Neural progenitor cell (in vitro differentiated cells): ENCODE measurements around the gene CCDC7. TPM values are rescaled to one million over a fixed set of nuclear protein-coding genes. Genes with fewer than 3 reads are reported as not detected.
"Not testable (repeated sequence)": the region's sequence is repeated elsewhere in the genome, so short reads cannot be mapped to it uniquely, and the experiment has no call there.

ENCODE experiments used
- DNase-seq: peaks from one replicate; pipeline ENCODE4 v3.0.0-alpha.2; 2016; ENCODE audit warnings: low spot score
- H2AFZ ChIP-seq: fragments of 200-600 bp; sonication (generic); replicated peaks from 2 replicates; pipeline ENCODE4 v1.6.1; 2016; ENCODE audit warnings: antibody characterized with exemption
- H3F3A ChIP-seq: fragments of 200-600 bp; sonication (generic); 2 replicates; pipeline ENCODE4 v1.6.1; 2016; ENCODE audit warnings: antibody characterized with exemption, low read depth
- H3K27ac ChIP-seq: fragments of 200-600 bp; sonication (generic); 2 replicates; pipeline ENCODE4 v1.5.1; 2016; ENCODE audit warnings: mild to moderate bottlenecking
- H3K27me3 ChIP-seq: fragments of 200-600 bp; sonication (generic); 2 replicates; pipeline ENCODE4 v1.6.1; 2016; ENCODE audit warnings: mild to moderate bottlenecking, moderate library complexity
- H3K36me3 ChIP-seq: fragments of 200-600 bp; sonication (generic); 2 replicates; pipeline ENCODE4 v1.5.1; 2016
- H3K4me1 ChIP-seq: fragments of 200-600 bp; sonication (generic); 2 replicates; pipeline ENCODE4 v1.6.1; 2016; ENCODE audit warnings: mixed run types
- H3K4me2 ChIP-seq: fragments of 200-600 bp; sonication (generic); 2 replicates; pipeline ENCODE4 v1.6.1; 2016
- H3K4me3 ChIP-seq: fragments of 200-600 bp; sonication (generic); 2 replicates; pipeline ENCODE4 v1.5.1; 2016
- H3K79me2 ChIP-seq: fragments of 200-600 bp; sonication (generic); 2 replicates; pipeline ENCODE4 v1.6.1; 2016; ENCODE audit warnings: low read depth
- H3K9ac ChIP-seq: fragments of 200-600 bp; sonication (generic); 2 replicates; pipeline ENCODE4 v1.6.1; 2016
- H3K9me3 ChIP-seq: fragments of 200-600 bp; sonication (generic); 2 replicates; pipeline ENCODE4 v1.5.1; 2016; ENCODE audit warnings: low read depth
- H4K20me1 ChIP-seq: fragments of 200-600 bp; sonication (generic); 2 replicates; pipeline ENCODE4 v1.6.1; 2016; ENCODE audit warnings: low read depth
- H3K27ac Mint-ChIP-seq: 3 replicates; pipeline ENCODE4 v1.8.0; 2021; ENCODE audit warnings: mixed read lengths
- H3K27me3 Mint-ChIP-seq: 2 replicates; pipeline ENCODE4 v1.8.0; 2022; ENCODE audit warnings: low read depth, mild to moderate bottlenecking, inconsistent platforms, moderate library complexity, mixed read lengths; ENCODE audit not compliant: insufficient read depth
- H3K36me3 Mint-ChIP-seq: 3 replicates; pipeline ENCODE4 v1.8.0; 2021; ENCODE audit warnings: mixed read lengths
- H3K4me1 Mint-ChIP-seq: 3 replicates; pipeline ENCODE4 v1.8.0; 2021; ENCODE audit warnings: mixed read lengths
- H3K4me3 Mint-ChIP-seq: 3 replicates; pipeline ENCODE4 v1.8.0; 2021; ENCODE audit warnings: mild to moderate bottlenecking, moderate library complexity, mixed read lengths
- H3K9me3 Mint-ChIP-seq: 3 replicates; pipeline ENCODE4 v1.8.0; 2020; ENCODE audit warnings: mixed read lengths
- CTCF ChIP-seq: fragments of 200-600 bp; sonication (generic); IDR thresholded peaks from 2 replicates; pipeline ENCODE4 v1.5.1; 2017; ENCODE audit warnings: antibody characterized with exemption, mild to moderate bottlenecking
- EZH2 ChIP-seq: fragments of 200-600 bp; sonication (generic); IDR thresholded peaks from 2 replicates; pipeline ENCODE4 v1.6.1; 2017; ENCODE audit warnings: antibody characterized with exemption, mild to moderate bottlenecking, moderate library complexity
- EZH2phosphoT487 ChIP-seq: fragments of 200-600 bp; sonication (generic); IDR thresholded peaks from 2 replicates; pipeline ENCODE4 v1.6.1; 2017; ENCODE audit warnings: antibody characterized with exemption
- total RNA-seq: library from RNA; depleted of rRNA; stranded (reverse); fragments of >200 nt; gene quantifications from 2 replicates; pipeline ENCODE4 v1.2.3, GENCODE V29; 2015; ENCODE audit warnings: low replicate concordance

The CCDC7 gene
- total RNA-seq, 1 donor from 2014 or later: 6.9 TPM

DNA sequence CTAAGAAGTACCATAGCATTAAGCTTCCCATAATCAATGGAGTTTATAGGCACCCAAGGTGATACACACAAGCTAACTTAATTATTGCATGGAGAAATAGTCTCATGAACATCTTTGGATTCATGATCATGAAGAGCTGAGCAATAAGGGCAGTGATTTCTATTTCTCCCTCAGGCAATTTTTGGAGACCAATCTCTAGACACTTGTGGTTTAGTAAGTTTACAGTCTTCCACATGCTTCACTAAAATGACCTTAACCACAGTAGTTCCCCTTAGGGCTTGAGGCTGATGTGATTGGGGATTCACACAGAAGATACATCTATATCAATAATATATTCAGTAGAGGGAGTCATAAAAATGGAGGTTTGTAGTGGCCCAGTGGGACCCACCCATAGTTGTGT lies 241.2 kb downstream of the CCDC7 start:
- no peak for DNase-seq
- no peaks in the 10 kb centered on the region for H3K27me3 Mint-ChIP-seq

GRCh38 chr10:32687546-32687945 lies 241.6 kb downstream of the CCDC7 start:
- H3K4me3 ChIP-seq: no peak overlapping the region
- TF ChIP-seq CTCF (no peak), EZH2 (no peak), EZH2phosphoT487 (no peak)
- H4K20me1 ChIP-seq: no peaks in the 10 kb centered on the region
- Mint-ChIP-seq H3K9me3 (peaks cover 10% of the 10 kb centered on the region), H3K27ac (no peak overlapping the region), H3K4me3 (no peak overlapping the region), H3K27me3 (no peaks in the 10 kb centered on the region), H3K4me1 (peaks cover 3% of the 10 kb centered on the region), H3K36me3 (no peaks in the 10 kb centered on the region)
- no peak overlapping the region for H3K27ac ChIP-seq
- no peak overlapping the region for H3K4me2 ChIP-seq
- DNase-seq: no peak
- no peak overlapping the region for H3K9ac ChIP-seq
- H3K4me1 ChIP-seq: no peaks in the 10 kb centered on the region
- H2AFZ ChIP-seq: no peak overlapping the region
- no peaks in the 10 kb centered on the region for H3K79me2 ChIP-seq
- H3K9me3 ChIP-seq: no peaks in the 10 kb centered on the region
- H3K27me3 ChIP-seq: no peaks in the 10 kb centered on the region
- H3F3A ChIP-seq: no peaks in the 10 kb centered on the region
- H3K36me3 ChIP-seq: no peaks in the 10 kb centered on the region

More for the DNA sequence above, 241.2 kb downstream of the CCDC7 start:
- H2AFZ ChIP-seq: no peak overlapping the region
- Mint-ChIP-seq H3K4me3 (no peak overlapping the region), H3K9me3 (peaks cover 11% of the 10 kb centered on the region), H3K27ac (no peak overlapping the region), H3K36me3 (no peaks in the 10 kb centered on the region), H3K4me1 (no peaks in the 10 kb centered on the region)
- no peaks in the 10 kb centered on the region for H3K4me1 ChIP-seq
- H3K27ac ChIP-seq: no peak overlapping the region
- H3K79me2 ChIP-seq: no peaks in the 10 kb centered on the region
- H3K9me3 ChIP-seq: no peaks in the 10 kb centered on the region
- H3K36me3 ChIP-seq: no peaks in the 10 kb centered on the region
- H3K4me3 ChIP-seq: no peak overlapping the region
- H3K9ac ChIP-seq: no peak overlapping the region
- H3K4me2 ChIP-seq: no peak overlapping the region
- TF ChIP-seq CTCF (no peak), EZH2 (no peak), EZH2phosphoT487 (no peak)
- H3K27me3 ChIP-seq: no peaks in the 10 kb centered on the region
- H3F3A ChIP-seq: no peaks in the 10 kb centered on the region
- no peaks in the 10 kb centered on the region for H4K20me1 ChIP-seq

- no peak overlapping the region for H3K27ac ChIP-seq
- no peak overlapping the region for H3K27ac Mint-ChIP-seq
- no peaks in the 10 kb centered on the region for H3K36me3 Mint-ChIP-seq
- H3K9me3 Mint-ChIP-seq: peaks cover 2% of the 10 kb centered on the region
- no peaks in the 10 kb centered on the region for H3K79me2 ChIP-seq
- no peaks in the 10 kb centered on the region for H3F3A ChIP-seq
- H3K9me3 ChIP-seq: no peaks in the 10 kb centered on the region
- peak; percentile 2 for DNase-seq
- no peaks in the 10 kb centered on the region for H3K36me3 ChIP-seq
- no peak overlapping the region for H3K9ac ChIP-seq
- no peak for TF ChIP-seq EZH2
- peaks cover 3% of the 10 kb centered on the region for H3K4me1 Mint-ChIP-seq
- H3K4me2 ChIP-seq: no peak overlapping the region
- H4K20me1 ChIP-seq: no peaks in the 10 kb centered on the region
- no peak overlapping the region for H3K4me3 ChIP-seq
- no peak overlapping the region for H2AFZ ChIP-seq
- H3K27me3 Mint-ChIP-seq: no peaks in the 10 kb centered on the region
- no peaks in the 10 kb centered on the region for H3K27me3 ChIP-seq
- H3K4me3 Mint-ChIP-seq: no peak overlapping the region
- no peaks in the 10 kb centered on the region for H3K4me1 ChIP-seq
Observed at GRCh38 chr10:32692174-32692573, 246.2 kb downstream of the CCDC7 start.

- Histone ChIP-seq H3F3A (no peaks in the 10 kb centered on the region), H4K20me1 (no peaks in the 10 kb centered on the region), H2AFZ (no peak overlapping the region), H3K36me3 (no peaks in the 10 kb centered on the region), H3K79me2 (no peaks in the 10 kb centered on the region), H3K4me1 (no peaks in the 10 kb centered on the region), H3K27me3 (no peaks in the 10 kb centered on the region), H3K9me3 (no peaks in the 10 kb centered on the region), H3K4me3 (no peak overlapping the region), H3K9ac (no peak overlapping the region), H3K4me2 (no peak overlapping the region), H3K27ac (no peak overlapping the region)
- H3K4me1 Mint-ChIP-seq: peaks cover 3% of the 10 kb centered on the region
- DNase-seq: no peak
- no peaks in the 10 kb centered on the region for H3K36me3 Mint-ChIP-seq
- peaks cover 4% of the 10 kb centered on the region for H3K9me3 Mint-ChIP-seq
- no peaks in the 10 kb centered on the region for H3K27me3 Mint-ChIP-seq
- no peak overlapping the region for H3K27ac Mint-ChIP-seq
- TF ChIP-seq EZH2: no peak
- TF ChIP-seq CTCF: no peak
- no peak for TF ChIP-seq EZH2phosphoT487
- no peak overlapping the region for H3K4me3 Mint-ChIP-seq
Observed at GRCh38 chr10:32693441-32693979, 247.6 kb downstream of the CCDC7 start.

DNA sequence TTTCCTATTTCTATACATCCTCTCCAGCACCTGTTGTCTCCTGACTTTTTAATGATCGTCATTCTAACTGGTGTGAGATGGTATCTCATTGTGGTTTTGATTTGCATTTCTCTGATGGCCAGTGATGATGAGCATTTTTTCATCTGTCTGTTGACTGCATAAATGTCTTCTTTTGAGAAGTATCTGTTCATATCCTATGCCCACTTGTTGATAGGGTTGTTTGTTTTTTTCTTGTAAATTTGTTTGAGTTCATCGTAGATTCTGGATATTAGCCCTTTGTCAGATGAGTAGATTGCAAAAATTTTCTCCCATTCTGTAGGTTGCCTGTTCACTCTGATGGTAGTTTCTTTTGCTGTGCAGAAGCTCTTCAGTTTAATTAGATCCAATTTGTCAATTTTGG lies 253.7 kb downstream of the CCDC7 start:
- not testable (repeated sequence) for H3K36me3 Mint-ChIP-seq, H3K9ac ChIP-seq, H3K4me3 ChIP-seq, H3F3A ChIP-seq, H3K27ac Mint-ChIP-seq, H3K27me3 Mint-ChIP-seq, H3K79me2 ChIP-seq, H3K27ac ChIP-seq, H3K27me3 ChIP-seq, H4K20me1 ChIP-seq, H2AFZ ChIP-seq, H3K4me1 ChIP-seq, H3K4me1 Mint-ChIP-seq, H3K36me3 ChIP-seq, H3K9me3 Mint-ChIP-seq, H3K4me2 ChIP-seq, H3K9me3 ChIP-seq, H3K4me3 Mint-ChIP-seq, DNase-seq
